ENCODE results near the gene PRKD3.

DNA sequence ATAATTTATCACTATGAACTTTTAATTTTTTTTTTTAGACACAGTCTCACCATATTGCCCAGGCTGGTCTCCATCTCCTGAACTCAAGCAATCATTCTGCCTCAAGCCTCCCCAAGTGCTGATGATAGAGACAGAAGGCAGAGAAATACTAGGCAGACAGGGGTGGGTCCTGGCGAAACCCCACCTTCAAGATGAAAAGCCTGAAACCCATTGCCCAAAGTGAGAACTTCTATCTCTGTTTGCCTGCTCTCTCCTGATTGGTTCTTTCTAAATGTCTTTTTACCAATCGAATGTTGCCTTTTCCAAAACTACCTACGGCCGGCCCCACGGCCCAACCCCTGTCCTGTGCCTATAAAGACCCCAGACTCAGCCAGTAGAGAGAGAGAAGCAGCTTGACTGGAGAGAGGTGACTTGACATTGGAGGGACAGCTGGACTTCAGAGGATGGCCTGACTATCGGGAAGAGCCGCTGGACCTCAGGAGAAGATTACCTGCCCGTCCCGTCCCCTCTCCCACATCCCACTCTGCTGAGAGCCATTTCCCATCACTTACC, 21.9 kb downstream of the PRKD3 start:
- no peak for TF ChIP-seq RAD21 (conservative IDR thresholded peaks at IDR 0.05)
- TF ChIP-seq REST (IDR thresholded peaks at IDR 0.05; ENCODE audit: borderline replicate concordance) = no peak
- TF ChIP-seq, protein P1, sequence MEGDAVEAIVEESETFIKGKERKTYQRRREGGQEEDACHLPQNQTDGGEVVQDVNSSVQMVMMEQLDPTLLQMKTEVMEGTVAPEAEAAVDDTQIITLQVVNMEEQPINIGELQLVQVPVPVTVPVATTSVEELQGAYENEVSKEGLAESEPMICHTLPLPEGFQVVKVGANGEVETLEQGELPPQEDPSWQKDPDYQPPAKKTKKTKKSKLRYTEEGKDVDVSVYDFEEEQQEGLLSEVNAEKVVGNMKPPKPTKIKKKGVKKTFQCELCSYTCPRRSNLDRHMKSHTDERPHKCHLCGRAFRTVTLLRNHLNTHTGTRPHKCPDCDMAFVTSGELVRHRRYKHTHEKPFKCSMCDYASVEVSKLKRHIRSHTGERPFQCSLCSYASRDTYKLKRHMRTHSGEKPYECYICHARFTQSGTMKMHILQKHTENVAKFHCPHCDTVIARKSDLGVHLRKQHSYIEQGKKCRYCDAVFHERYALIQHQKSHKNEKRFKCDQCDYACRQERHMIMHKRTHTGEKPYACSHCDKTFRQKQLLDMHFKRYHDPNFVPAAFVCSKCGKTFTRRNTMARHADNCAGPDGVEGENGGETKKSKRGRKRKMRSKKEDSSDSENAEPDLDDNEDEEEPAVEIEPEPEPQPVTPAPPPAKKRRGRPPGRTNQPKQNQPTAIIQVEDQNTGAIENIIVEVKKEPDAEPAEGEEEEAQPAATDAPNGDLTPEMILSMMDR (IDR thresholded peaks at IDR 0.05; ENCODE audit: poor library complexity, severe bottlenecking) = no peak
- no peak for TF ChIP-seq MXI1 (conservative IDR thresholded peaks at IDR 0.05; ENCODE audit: poor library complexity, severe bottlenecking)
- no peak for TF ChIP-seq TAF1 (IDR thresholded peaks at IDR 0.05; ENCODE audit: low read depth)
- no peak for TF ChIP-seq EP300 (conservative IDR thresholded peaks at IDR 0.05; ENCODE audit: poor library complexity, severe bottlenecking)

Measured in neural cell (in vitro differentiated cells).